HG02981 (cell line): ENCODE data around the gene CCDC127.

Experiments used
- ATAC-seq: cut with Tn5 transposase; IDR thresholded peaks from one replicate; pipeline ENCODE4 v1.9.1; 2021; ENCODE audit warnings: mild to moderate bottlenecking, moderate library complexity; ENCODE audit not compliant: unreplicated experiment

The CCDC127 gene

DNA sequence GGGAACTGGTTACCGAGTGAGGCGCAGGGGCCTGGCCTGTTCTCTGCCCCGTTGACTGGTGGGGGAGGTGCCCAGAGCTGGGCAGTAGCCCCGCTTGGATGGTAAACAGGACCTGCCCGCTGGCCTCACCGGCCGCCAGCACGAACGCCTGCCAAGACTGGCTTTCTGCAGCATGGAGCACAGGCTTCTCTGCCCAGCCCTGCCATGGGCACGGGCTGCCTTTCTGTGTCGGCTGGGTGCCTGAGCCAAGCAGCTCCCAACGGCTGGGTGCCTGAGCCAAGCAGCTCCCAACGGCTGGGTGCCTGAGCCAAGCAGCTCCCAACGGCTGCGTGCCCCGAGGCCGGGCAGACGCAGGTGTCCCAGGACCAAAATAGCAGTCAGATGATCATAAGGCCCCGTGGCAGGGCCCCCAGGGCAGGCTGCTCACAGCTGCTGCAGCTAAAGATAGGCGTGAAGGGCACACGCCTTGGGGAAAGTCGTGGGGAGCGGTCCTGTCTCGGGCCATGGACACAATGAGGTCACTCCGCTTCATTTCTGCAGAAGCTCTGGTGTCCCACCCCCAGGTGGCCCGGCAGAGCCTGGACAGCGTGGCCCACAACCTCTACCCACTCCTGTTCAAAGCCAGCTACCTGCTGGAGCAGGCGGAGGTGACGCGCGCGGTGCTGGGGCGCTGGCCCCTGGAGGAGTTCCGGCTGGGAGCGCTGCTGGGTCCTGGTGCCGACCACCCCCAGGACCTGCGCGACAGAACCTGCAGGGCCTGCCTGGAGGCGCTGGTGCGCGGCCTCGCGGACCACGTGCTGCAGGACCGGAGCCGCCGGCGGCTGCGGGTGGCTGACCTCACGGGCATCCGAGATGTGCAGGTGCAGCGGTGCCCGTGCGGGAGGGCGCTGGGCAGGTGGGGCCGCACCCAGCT lies 26.7 kb downstream of the CCDC127 start, which contains the start of gene LRRC14B:
LRRC14B (plus strand) TSS at position 460 of the 913 bp plus-strand sequence; CDS start at position 504, 44 bp downstream.
- ATAC-seq, result no peak

DNA sequence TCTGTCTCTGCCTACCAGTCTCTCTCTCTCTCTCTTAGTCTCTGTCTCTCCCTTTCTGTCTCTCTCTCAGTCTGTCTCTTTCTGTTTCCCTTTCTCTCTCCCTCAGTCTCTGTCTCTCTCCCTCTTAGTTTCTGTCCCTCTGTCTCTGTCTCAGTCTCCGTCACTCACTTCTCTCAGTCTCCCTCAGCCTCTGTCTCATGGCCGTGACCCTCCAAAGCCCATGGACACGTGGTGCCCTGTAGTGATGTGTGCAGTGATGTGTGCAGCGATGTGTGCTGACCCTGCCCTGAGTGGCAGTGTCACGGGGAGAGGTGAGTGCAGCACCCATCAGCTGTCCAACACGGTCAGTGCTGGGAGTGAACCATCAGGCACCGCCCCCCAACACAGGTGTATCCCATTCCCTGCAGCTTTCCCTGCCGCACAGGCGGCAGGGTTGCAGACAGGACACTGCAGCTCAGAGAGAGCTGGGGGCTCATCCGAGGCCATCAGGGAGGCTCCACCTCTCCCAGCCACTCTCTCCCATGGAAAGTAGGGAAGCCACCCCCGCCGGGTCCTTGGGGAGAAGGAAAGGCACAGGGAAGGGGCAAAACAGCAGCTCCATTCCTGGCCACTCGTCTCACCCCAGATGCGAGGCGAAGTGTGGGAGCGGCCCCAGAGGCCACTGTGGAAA lies 27.5 kb downstream of the CCDC127 start:
- ATAC-seq, result no peak

- ATAC-seq, result no peak
Observed at GRCh38 chr5:189976-190365, 28.0 kb downstream of the CCDC127 start.

GRCh38 chr5:189486-189885 lies 28.5 kb downstream of the CCDC127 start:
- ATAC-seq, result no peak

DNA sequence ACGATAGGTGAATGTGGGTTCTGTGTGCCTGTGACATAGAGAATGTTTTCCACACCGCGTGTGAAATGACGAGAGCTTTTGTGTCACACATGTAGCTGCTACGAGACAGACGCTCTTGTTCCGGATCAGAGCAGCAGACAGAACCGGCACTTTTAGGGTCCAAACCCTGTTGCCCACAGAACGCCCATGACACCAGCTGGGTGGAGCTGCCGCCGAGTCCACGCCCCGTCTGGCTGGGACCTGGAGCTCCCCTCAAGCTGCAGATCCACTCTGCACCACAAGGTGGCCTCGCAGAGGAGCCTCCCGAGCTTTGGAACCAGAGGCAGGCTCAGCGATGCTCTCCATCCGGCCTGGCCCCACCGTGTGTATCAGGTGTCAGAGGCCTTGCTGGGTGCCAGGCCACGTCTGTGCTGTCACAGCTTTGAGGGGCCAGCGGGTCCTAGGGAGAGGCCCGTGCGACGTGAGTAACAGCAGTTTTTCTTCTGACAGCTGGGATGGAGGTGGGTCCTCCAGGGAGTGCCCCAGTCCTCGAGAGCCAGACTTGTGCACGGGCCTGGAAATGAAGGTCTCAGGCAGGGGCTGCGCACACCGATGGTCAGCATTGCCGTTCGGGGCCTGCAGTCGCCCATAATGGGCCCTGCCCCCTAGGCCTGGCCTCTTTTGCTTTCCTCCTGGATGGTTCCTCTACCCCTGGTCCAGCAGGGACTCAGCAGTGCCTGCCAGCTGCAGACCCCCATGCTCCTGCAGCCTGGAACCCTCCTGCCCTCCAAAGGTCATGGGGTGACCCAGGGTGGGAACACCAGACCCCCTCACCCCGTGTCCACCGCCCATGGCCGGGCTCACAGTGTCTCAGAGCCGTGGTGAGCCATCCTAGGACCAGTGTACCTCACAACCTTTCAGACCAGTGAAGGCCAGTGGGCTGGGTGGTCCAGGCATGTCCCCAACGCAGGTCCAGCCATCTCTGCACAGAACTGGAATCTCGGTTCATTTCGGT lies 29.2 kb downstream of the CCDC127 start:
- peak; percentile 82 for ATAC-seq

GRCh38 chr5:187617-188451 lies 30.1 kb downstream of the CCDC127 start:
- no peak for ATAC-seq

DNA sequence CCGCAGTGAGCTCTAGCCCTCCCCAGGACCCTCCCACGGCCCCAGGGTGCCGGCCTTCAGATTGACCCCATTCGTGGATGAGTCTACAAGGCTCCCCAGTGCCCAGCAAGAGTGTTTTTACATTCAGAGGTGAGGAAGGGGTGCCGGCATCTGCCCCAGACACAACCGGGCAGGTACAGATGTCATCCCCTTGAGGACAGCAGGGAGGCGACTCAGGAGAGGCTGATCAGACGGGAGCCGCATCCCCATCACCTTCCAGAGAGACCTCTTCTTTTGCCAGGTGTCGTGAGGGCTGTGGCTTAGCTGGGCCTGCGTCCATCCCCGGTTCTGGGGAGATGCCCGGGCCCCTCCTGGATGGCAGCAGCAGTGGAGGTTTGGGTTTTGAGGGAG lies 30.9 kb downstream of the CCDC127 start:
- no peak for ATAC-seq

- no peak for ATAC-seq
Observed at GRCh38 chr5:186091-187041, 31.6 kb downstream of the CCDC127 start.

GRCh38 chr5:185095-186070 lies 32.6 kb downstream of the CCDC127 start:
- no peak for ATAC-seq

DNA sequence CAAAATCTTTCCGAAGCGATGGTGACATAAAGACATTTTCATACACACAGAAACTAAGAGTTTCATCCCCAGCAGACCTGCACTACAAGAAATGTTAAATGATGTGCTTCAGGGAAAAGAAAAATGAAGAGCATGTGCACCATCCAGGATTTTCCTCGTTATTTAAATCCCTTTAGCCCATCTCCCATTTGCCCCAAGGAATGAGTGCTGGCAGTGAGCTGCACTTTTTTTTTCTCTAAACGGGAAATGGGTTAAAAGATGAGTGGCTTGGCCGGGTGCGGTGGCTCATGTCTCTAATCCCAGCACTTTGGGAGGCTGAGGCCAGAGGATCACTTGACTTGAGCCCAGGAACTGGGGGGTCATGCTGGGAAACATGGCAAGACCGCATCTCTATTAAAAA lies 33.5 kb downstream of the CCDC127 start:
- ATAC-seq, result no peak

DNA sequence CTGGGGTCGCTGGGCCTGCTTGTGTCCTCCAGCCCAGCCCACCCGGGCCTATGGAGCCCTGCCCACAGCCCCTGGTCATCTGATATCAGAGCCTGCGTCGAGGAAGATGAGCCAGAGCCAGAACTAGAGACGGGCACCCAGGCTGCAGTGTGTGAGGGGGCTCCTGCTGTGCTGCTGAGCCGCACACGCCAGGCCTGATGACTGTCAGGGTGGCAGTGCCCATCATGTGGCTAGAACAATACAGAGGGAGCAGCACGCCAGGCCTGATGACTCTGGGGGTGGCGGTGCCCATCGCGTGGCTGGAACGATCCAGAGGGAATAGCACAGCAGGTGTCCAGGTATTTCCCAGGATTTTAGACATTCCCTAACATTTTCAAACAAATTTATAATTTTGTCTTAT lies 35.8 kb downstream of the CCDC127 start:
- ATAC-seq, result no peak

- ATAC-seq, result no peak
Observed at GRCh38 chr5:181566-181965, 36.4 kb downstream of the CCDC127 start.

- no peak for ATAC-seq
Observed at GRCh38 chr5:181160-181559, 36.8 kb downstream of the CCDC127 start.

DNA sequence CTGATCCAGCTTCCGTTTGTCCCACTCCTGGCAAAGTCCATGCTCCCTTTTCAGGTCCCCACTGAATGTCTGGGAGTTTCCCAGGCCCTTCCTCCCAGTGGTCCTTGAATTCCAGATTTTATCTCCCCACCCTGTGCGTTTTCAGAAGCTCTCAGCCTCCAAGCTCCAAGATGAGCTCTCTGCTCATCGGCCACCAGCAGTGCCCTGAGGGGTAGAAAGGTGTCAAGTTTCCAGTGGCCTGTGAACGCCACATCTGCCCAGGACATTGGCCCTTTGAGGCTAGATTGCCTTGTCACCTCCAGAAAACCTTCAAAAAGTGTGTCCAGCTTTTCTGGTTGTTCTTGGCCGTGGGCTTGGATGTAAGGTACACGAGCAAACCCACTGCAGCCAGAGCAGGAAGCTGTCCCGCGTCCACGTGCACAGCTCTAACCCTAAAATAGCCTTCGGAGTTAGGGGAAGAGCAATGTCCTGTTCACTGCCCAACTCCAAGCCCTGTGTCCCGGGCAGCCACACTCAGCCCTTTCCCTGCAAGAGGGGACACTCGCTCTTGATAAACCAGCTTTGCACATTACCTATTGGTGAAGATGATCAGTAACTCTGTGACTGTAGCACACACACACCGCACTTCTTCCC lies 37.6 kb downstream of the CCDC127 start:
- ATAC-seq, result no peak

DNA sequence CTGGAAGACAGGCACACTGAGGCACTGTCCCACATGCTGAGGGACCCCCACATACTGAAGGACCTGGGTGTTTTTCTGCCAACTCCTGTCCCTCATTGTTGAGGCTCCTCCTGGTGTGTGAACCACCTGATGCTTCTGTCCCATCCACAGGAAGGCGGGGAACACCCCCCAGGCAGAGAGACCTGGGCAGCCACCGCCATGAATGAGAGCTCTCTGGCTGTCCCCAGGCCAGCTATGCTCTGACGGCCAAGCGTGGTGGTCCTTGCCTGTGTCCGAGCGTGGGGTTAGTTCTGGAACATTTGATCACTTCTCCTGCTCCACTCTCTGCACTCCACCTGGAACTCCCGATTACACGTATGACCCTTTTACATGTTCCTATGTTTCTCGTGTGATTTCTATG lies 38.6 kb downstream of the CCDC127 start:
- no peak for ATAC-seq

DNA sequence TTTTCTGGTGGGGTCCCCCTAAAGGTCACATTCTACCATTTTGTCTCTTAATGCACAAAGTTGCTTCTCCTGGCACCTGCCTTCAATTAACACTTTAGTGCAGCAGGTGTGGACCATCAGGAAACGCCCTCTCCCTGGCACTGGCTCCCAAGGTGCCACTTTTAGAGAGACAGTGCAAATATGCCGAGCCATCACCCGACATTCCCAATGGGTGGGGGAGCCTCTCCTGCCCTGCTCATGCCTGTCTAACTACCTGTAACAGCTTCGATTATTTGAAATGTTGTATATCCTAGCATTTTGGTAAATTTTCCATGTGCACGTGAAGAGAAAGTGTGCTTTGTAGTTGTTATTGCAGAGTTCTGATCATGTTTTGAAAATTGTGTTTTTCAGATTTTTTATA lies 39.8 kb downstream of the CCDC127 start:
- ATAC-seq, result no peak

DNA sequence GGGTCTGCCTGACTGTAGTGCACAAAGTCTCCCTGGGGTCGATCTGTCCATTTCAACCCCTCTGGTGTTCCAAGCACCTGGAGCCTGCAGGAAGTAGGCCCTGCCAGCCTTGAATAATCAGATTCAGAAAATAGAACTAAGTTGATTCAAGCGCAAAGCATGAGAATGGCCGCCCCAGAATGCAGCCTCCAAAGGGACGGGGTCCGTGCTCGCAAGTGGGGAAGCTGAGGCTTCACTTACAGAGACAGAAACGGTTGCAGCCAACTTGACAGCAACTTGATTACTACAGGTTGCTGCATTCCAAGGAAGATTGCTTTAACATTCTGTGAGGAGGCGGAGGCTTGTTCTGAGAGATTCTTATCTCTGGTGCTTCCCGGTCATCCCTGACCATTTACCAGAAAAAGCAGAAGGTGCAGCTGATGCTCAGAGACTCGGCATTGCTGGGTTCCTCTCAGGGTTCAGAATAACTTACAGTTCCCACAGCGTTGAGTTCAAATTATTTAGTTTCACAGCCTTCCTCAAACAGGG lies 41.6 kb downstream of the CCDC127 start:
- no peak for ATAC-seq
